HG02840 (cell line): ENCODE measurements around the gene CXCL17.
"Not testable (repeated sequence)": the region's sequence is repeated elsewhere in the genome, so short reads cannot be mapped to it uniquely, and the experiment has no call there.

Source experiments
- ATAC-seq: cut with Tn5 transposase; IDR thresholded peaks from one replicate; pipeline ENCODE4 v1.9.1; 2021; ENCODE audit warnings: mild to moderate bottlenecking, moderate library complexity, moderate number of reproducible peaks; ENCODE audit not compliant: unreplicated experiment, low FRiP score

CXCL17 gene

GRCh38 chr19:42442833-42443232 lies at the start of gene CXCL17:
Gene CXCL17 (minus strand): TSS chr19:42442946. CDS start chr19:42442832, 114 bp downstream.
- ATAC-seq: no peak

GRCh38 chr19:42488783-42489521 lies 46.2 kb upstream of the CXCL17 start:
- ATAC-seq: no peak

GRCh38 chr19:42487798-42488178 lies 45.0 kb upstream of the CXCL17 start:
- no peak for ATAC-seq

GRCh38 chr19:42487032-42487797 lies 44.5 kb upstream of the CXCL17 start:
- ATAC-seq: no peak

GRCh38 chr19:42485036-42485435 lies 42.3 kb upstream of the CXCL17 start:
- ATAC-seq: not testable (repeated sequence)

GRCh38 chr19:42480335-42481095 lies 37.8 kb upstream of the CXCL17 start:
- ATAC-seq: no peak

- ATAC-seq: no peak
Measured at GRCh38 chr19:42479736-42480135, 37.0 kb upstream of the CXCL17 start.

- no peak for ATAC-seq
Measured at GRCh38 chr19:42478765-42479311, 36.1 kb upstream of the CXCL17 start.

GRCh38 chr19:42477933-42478332 lies 35.2 kb upstream of the CXCL17 start:
- ATAC-seq: no peak

- no peak for ATAC-seq
Measured at GRCh38 chr19:42477117-42477516, 34.4 kb upstream of the CXCL17 start.

GRCh38 chr19:42475366-42475765 lies 32.6 kb upstream of the CXCL17 start:
- no peak for ATAC-seq

GRCh38 chr19:42474743-42475142 lies 32.0 kb upstream of the CXCL17 start:
- ATAC-seq: no peak

- ATAC-seq: no peak
Measured at GRCh38 chr19:42473686-42474085, 30.9 kb upstream of the CXCL17 start.

GRCh38 chr19:42472402-42473147 lies 29.8 kb upstream of the CXCL17 start:
- ATAC-seq: no peak

GRCh38 chr19:42471554-42472249 lies 29.0 kb upstream of the CXCL17 start:
- no peak for ATAC-seq

GRCh38 chr19:42469311-42470235 lies 26.8 kb upstream of the CXCL17 start:
- ATAC-seq: no peak

- no peak for ATAC-seq
Measured at GRCh38 chr19:42468273-42468796, 25.6 kb upstream of the CXCL17 start.

- no peak for ATAC-seq
Measured at GRCh38 chr19:42467183-42467760, 24.5 kb upstream of the CXCL17 start.
